GM12878 (cell line): ENCODE measurements around the gene SPRED2.

Experiments
- POLR2A ChIP-seq: IDR thresholded peaks from 2 replicates; pipeline ENCODE4 v1.6.1; 2011; ENCODE audit warnings: low read depth, mild to moderate bottlenecking, low read length
- RAD21 ChIP-seq: IDR thresholded peaks from 2 replicates; pipeline ENCODE4 v1.6.1; 2011; ENCODE audit warnings: mild to moderate bottlenecking, low read depth, low read length, moderate library complexity; ENCODE audit not compliant: insufficient read depth

DNA sequence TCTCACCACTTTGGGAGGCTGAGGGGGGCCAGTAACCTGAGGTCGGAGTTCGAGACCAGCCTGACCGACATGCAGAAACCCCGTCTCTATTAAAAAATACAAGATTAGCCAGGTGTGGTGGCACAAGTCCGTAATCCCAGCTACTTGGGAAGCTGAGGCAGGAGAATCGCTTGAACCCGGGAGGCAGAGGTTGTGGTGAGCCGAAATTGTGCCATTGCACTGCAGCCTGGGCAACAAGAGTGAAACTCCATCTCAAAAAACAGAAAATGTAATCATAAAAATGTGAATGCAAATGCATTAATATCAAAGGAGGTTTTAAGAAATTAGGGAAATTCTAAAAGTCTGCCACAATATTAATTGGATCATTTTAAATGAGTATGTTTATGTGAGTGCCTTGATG lies 159.1 kb downstream of the SPRED2 start:
- TF ChIP-seq POLR2A, result no peak
- no peak for TF ChIP-seq RAD21
